PFSK-1 (cell line): ENCODE results near the gene DCBLD1.

ENCODE experiments used
- POLR2AphosphoS5 ChIP-seq: IDR thresholded peaks from 2 replicates; pipeline ENCODE4 v1.6.1; 2012; ENCODE audit warnings: low read depth, mild to moderate bottlenecking, control low read depth, low read length, moderate library complexity
- TF ChIP-seq, protein P1 (sequence below), 2 experiments: IDR thresholded peaks; 2 replicates each; pipeline versions ENCODE4 v1.6.1 to v1.8.0; 2011 to 2012; ENCODE audit warnings: low read depth in 2 of 2, low read length in 2 of 2, control low read depth in 1 of 2, inconsistent platforms in 1 of 2, mild to moderate bottlenecking in 1 of 2, moderate library complexity in 1 of 2; ENCODE audit not compliant: insufficient read depth in 1 of 2

- TF ChIP-seq POLR2AphosphoS5, result no peak
- TF ChIP-seq, protein P1, sequence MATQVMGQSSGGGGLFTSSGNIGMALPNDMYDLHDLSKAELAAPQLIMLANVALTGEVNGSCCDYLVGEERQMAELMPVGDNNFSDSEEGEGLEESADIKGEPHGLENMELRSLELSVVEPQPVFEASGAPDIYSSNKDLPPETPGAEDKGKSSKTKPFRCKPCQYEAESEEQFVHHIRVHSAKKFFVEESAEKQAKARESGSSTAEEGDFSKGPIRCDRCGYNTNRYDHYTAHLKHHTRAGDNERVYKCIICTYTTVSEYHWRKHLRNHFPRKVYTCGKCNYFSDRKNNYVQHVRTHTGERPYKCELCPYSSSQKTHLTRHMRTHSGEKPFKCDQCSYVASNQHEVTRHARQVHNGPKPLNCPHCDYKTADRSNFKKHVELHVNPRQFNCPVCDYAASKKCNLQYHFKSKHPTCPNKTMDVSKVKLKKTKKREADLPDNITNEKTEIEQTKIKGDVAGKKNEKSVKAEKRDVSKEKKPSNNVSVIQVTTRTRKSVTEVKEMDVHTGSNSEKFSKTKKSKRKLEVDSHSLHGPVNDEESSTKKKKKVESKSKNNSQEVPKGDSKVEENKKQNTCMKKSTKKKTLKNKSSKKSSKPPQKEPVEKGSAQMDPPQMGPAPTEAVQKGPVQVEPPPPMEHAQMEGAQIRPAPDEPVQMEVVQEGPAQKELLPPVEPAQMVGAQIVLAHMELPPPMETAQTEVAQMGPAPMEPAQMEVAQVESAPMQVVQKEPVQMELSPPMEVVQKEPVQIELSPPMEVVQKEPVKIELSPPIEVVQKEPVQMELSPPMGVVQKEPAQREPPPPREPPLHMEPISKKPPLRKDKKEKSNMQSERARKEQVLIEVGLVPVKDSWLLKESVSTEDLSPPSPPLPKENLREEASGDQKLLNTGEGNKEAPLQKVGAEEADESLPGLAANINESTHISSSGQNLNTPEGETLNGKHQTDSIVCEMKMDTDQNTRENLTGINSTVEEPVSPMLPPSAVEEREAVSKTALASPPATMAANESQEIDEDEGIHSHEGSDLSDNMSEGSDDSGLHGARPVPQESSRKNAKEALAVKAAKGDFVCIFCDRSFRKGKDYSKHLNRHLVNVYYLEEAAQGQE (IDR thresholded peaks at IDR 0.05; ENCODE audit: insufficient read depth in 1 of 2, low read depth in 2 of 2, low read length in 2 of 2), result no peak; a peak in 1 of 4 replicates
Measured at GRCh38 chr6:117505311-117505710, 22.8 kb downstream of the DCBLD1 start.
